Adipose tissue (tissue), 3 donors: Measurements from ENCODE around the gene ZNF540. TPM values are rescaled to one million over a fixed set of nuclear protein-coding genes. Genes with fewer than 3 reads are reported as not detected.
"Not testable (repeated sequence)": the region's sequence is repeated elsewhere in the genome, so short reads cannot be mapped to it uniquely, and the experiment has no call there.

Experiments used
- H3K27ac ChIP-seq: one replicate; pipeline ENCODE4 v1.5.1; 2013; ENCODE audit warnings: low read depth, low read length
- WGBS, 3 donors: extraction: QIAGEN DNeasy Blood & Tissue Kit; methylation state at CpG; one replicate each; pipeline ENCODE4 v1.1.7; 2013; 5-methylcytosine and 5-hydroxymethylcytosine counted together
- polyA plus RNA-seq, 3 donors: library from polyadenylated mRNA; stranded (reverse); fragments of 200-250 nt; gene quantifications; one replicate each; pipeline ENCODE4 v1.2.3, GENCODE V29; 2013
- donor health status: healthy with polysubstance abuse.
- donor health status: Bipolar disorder and iron deficiency.
- donor health status: healthy.

The ZNF540 gene
- polyA plus RNA-seq, result 1 to 10 TPM in 2 of 3 donors, under 1 TPM in 1; 0.79 to 3.1 (median 1.4) TPM

- 0 to 1% (median 1%) methylated on average over 53 of the region's 53 CpGs for WGBS, 3 donors
- H3K27ac ChIP-seq, result peak within 1 kb of the TSS; percentile 73
These were observed at the start of gene ZNF540, which contains the start of gene ZNF571 for GRCh38 chr19:37594304-37594981. ZNF540 (plus strand) TSS chr19:37594876; CDS start chr19:37598448, 3,572 bp downstream. ZNF571 (minus strand) TSS chr19:37594792; CDS start chr19:37586676, 8,116 bp downstream.

GRCh38 chr19:37551129-37551993 lies 43.3 kb upstream of the ZNF540 start:
- 2 to 5% (median 5%) methylated on average over 65 of the region's 65 CpGs for WGBS, 3 donors
- H3K27ac ChIP-seq, result no peak overlapping the region

- no peak overlapping the region for H3K27ac ChIP-seq
- 94 to 99% (median 94%) methylated on average over 3 of the region's 3 CpGs for WGBS, 3 donors
These were observed 31.2 kb upstream of the ZNF540 start for GRCh38 chr19:37563518-37563917.

- no peak overlapping the region for H3K27ac ChIP-seq
- 93 to 96% (median 95%) methylated on average over 7 of the region's 7 CpGs for WGBS, 3 donors
These were observed 29.9 kb upstream of the ZNF540 start for GRCh38 chr19:37564624-37565369.

- H3K27ac ChIP-seq, result no peak overlapping the region
These were observed 29.4 kb upstream of the ZNF540 start for GRCh38 chr19:37565370-37565669.

- no peak overlapping the region for H3K27ac ChIP-seq
These were observed 22.5 kb upstream of the ZNF540 start for GRCh38 chr19:37572203-37572602.

- 74 to 79% (median 77%) methylated on average over 2 of the region's 2 CpGs for WGBS, 3 donors
- H3K27ac ChIP-seq, result no peak overlapping the region
These were observed 11.3 kb upstream of the ZNF540 start for GRCh38 chr19:37583340-37583739.

- H3K27ac ChIP-seq, result no peak overlapping the region
- WGBS, 3 donors, result 2 to 4% (median 4%) methylated on average over 9 of the region's 9 CpGs
These were observed 726 bp upstream of the ZNF540 start for GRCh38 chr19:37593996-37594303.

- peak overlapping the region; percentile 73 for H3K27ac ChIP-seq
- WGBS, 3 donors, result 0% methylated on average over 20 of the region's 20 CpGs
These were observed 306 bp downstream of the ZNF540 start for GRCh38 chr19:37594982-37595382.

- H3K27ac ChIP-seq, result no peak overlapping the region
- 94 to 97% (median 97%) methylated on average over 11 of the region's 11 CpGs for WGBS, 3 donors
These were observed 40.7 kb downstream of the ZNF540 start for GRCh38 chr19:37635076-37636056.

- H3K27ac ChIP-seq, result no peak overlapping the region
- WGBS, 3 donors, result 3 to 6% (median 5%) methylated on average over 5 of the region's 5 CpGs
These were observed 59.4 kb downstream of the ZNF540 start for GRCh38 chr19:37654118-37654517.

GRCh38 chr19:37654629-37655300 lies 60.1 kb downstream of the ZNF540 start:
- H3K27ac ChIP-seq, result no peak overlapping the region
- WGBS, 3 donors, result 0% methylated on average over 40 of the region's 40 CpGs

GRCh38 chr19:37655301-37655688 lies 60.6 kb downstream of the ZNF540 start, which contains the start of gene ZFP30:
ZFP30 (minus strand) TSS chr19:37655465; CDS start chr19:37647822, 7,643 bp downstream.
- no peak within 1 kb of the TSS for H3K27ac ChIP-seq
- 0 to 1% (median 1%) methylated on average over 34 of the region's 34 CpGs for WGBS, 3 donors

- H3K27ac ChIP-seq, result no peak overlapping the region
- 0 to 1% (median 1%) methylated on average over 55 to 57 of the region's 57 CpGs for WGBS, 3 donors
These were observed 61.2 kb downstream of the ZNF540 start for GRCh38 chr19:37655689-37656371.

GRCh38 chr19:37657157-37657556 lies 62.5 kb downstream of the ZNF540 start:
- WGBS, 3 donors, result 93 to 94% (median 93%) methylated on average over 8 of the region's 8 CpGs
- not testable (repeated sequence) for H3K27ac ChIP-seq
